Measurements from ENCODE around the gene NDUFS6. TPM values are rescaled to one million over a fixed set of nuclear protein-coding genes. Genes with fewer than 3 reads are reported as not detected.

The NDUFS6 gene
- total and polyA plus RNA-seq, 2 of the 8 experiments (the other 6 are each of a cell fraction or from before 2014, with no cell fraction given), result 72.7 to 191 TPM

GRCh38 chr5:1847611-1848010, 46.4 kb downstream of the NDUFS6 start:
- Histone ChIP-seq H3K9ac (replicated peaks in 1 of 4; ENCODE audit: extremely low read depth in 1 of 4, low read depth in 3 of 4, low read length in 3 of 4) (no peak overlapping the region), H2BK120ac (replicated peaks; ENCODE audit: low read depth, low read length) (no peak overlapping the region), H2BK5ac (ENCODE audit: low read depth, low read length) (no peak overlapping the region), H2BK20ac (ENCODE audit: low read length) (no peak overlapping the region), H2AFZ (ENCODE audit: low read length) (no peak overlapping the region), H2BK15ac (ENCODE audit: low read length) (no peak overlapping the region), H3K9me3 (ENCODE audit: insufficient read depth in 2 of 2, low read depth in 1 of 2, low read length in 1 of 2) (no peaks in the 10 kb centered on the region), H2BK12ac (ENCODE audit: low read depth, low read length) (no peak overlapping the region), H3K4ac (replicated peaks; ENCODE audit: insufficient read length, low read depth, low read length) (no peak overlapping the region), H3K56ac (replicated peaks; ENCODE audit: insufficient read length, low read depth, low read length) (no peak overlapping the region), H3K23me2 (ENCODE audit: low read depth, low read length) (peaks cover 6% of the 10 kb centered on the region; the same call in 1 of the 2 replicates), H4K8ac (ENCODE audit: extremely low read depth, insufficient read depth, low read length) (no peak overlapping the region), H3K18ac (ENCODE audit: extremely low read depth, low read length) (no peak overlapping the region), H3K4me2 (ENCODE audit: insufficient read depth in 1 of 2, low read depth in 2 of 2, low read length in 2 of 2) (no peak overlapping the region), H3K4me3 (ENCODE audit: extremely low read depth in 1 of 4, insufficient read depth in 2 of 4, low read depth in 3 of 4, low read length in 4 of 4) (no peak overlapping the region), H4K91ac (replicated peaks; ENCODE audit: insufficient read length, low read length) (no peak overlapping the region), H4K5ac (ENCODE audit: insufficient read length, low read depth, low read length) (no peak overlapping the region), H3K27me3 (replicated peaks in 1 of 4; ENCODE audit: control insufficient read depth in 3 of 4, extremely low read depth in 1 of 4, insufficient read depth in 3 of 4, low read length in 3 of 4) (peaks cover 9 to 50% (median 38%) of the 10 kb centered on the region in 4 experiments), H3K79me1 (ENCODE audit: low read depth, low read length) (no peaks in the 10 kb centered on the region), H3K4me1 (replicated peaks in 1 of 4; ENCODE audit: control insufficient read depth in 3 of 4, insufficient read depth in 4 of 4, low read length in 3 of 4) (peaks cover 0 to 15% (median 10%) of the 10 kb centered on the region in 4 experiments; a peak in 5 of 7 replicates), H2AK5ac (ENCODE audit: low read depth, low read length) (no peak overlapping the region; the same call in 1 of the 2 replicates), H3K14ac (ENCODE audit: insufficient read length) (no peak overlapping the region), H3K23ac (ENCODE audit: insufficient read length) (no peak overlapping the region), H3K79me2 (ENCODE audit: control insufficient read depth in 1 of 2, insufficient read depth in 2 of 2, low read length in 2 of 2) (no peaks in the 10 kb centered on the region), H3K27ac (ENCODE audit: low read depth, low read length) (no peak overlapping the region), H3K36me3 (ENCODE audit: control insufficient read depth in 2 of 4, insufficient read depth in 4 of 4, low read length in 3 of 4) (no peaks in the 10 kb centered on the region), H4K20me1 (replicated peaks in 1 of 2; ENCODE audit: control insufficient read depth in 1 of 2, insufficient read depth in 2 of 2, low read length in 2 of 2) (peaks cover 0 to 2% of the 10 kb centered on the region in 2 experiments)
- FAIRE-seq (no peak), DNase-seq (ENCODE audit: low read depth in 1 of 2, low spot score in 2 of 2) (no peak)
- TF ChIP-seq SP2 (IDR thresholded peaks at IDR 0.05; ENCODE audit: low read length) (no peak), CHD1 (IDR thresholded peaks at IDR 0.05; ENCODE audit: low read depth, low read length) (no peak), POLR2A (IDR thresholded peaks at IDR 0.05; ENCODE audit: control extremely low read depth in 1 of 2, low read depth in 2 of 2, low read length in 2 of 2) (no peak), TEAD4 (IDR thresholded peaks at IDR 0.05; ENCODE audit: low read depth, low read length) (no peak), TAF1 (IDR thresholded peaks at IDR 0.05; ENCODE audit: low read depth, low read length) (no peak), TBP (IDR thresholded peaks at IDR 0.05; ENCODE audit: low read depth, low read length) (no peak), GTF2F1 (IDR thresholded peaks at IDR 0.05; ENCODE audit: borderline replicate concordance, low read depth, low read length) (no peak), YY1 (IDR thresholded peaks at IDR 0.05; ENCODE audit: low read depth, low read length) (no peak), SP4 (IDR thresholded peaks at IDR 0.05; ENCODE audit: low read length) (no peak), SIN3A (conservative IDR thresholded peaks at IDR 0.05 in 1 of 2, IDR thresholded peaks at IDR 0.05 in 1 of 2; ENCODE audit: low read depth in 1 of 2, low read length in 2 of 2) (no peak), USF2 (IDR thresholded peaks at IDR 0.05; ENCODE audit: low read length) (no peak)
- 85% methylated on average over 9 of the region's 9 CpGs; no CpG with 5 or more reads in 1 of the 2 experiments for WGBS, 2 experiments (ENCODE audit: extremely low coverage in 1 of 2, insufficient coverage in 1 of 2, insufficient read length in 1 of 2, insufficient replicate concordance in 2 of 2, low coverage in 1 of 2, low lambda C conversion rate in 2 of 2, missing lambda C conversion rate in 1 of 2)
- ChIA-PET CTCF (ENCODE audit: partially characterized antibody) (no interaction called here), POLR2A (ENCODE audit: partially characterized antibody) (no interaction called here)
